Cardiac muscle cell (in vitro differentiated cells and primary cell): ENCODE data around the gene SERPINB6. TPM values are rescaled to one million over a fixed set of nuclear protein-coding genes. Genes with fewer than 3 reads are reported as not detected.
A peak's percentile ranks its signal among the peaks of the same experiment; 100 is the strongest.

Experiments used
- DNase-seq, 2 donors: peaks; one replicate each; pipeline versions ENCODE4 v3.0.0 to v3.0.0-alpha.2; 2010 to 2017; ENCODE audit warnings: low read depth in 1 of 2, low spot score in 1 of 2
- H3K27ac ChIP-seq: fragments of 200-600 bp; sonication (generic); 2 replicates; pipeline ENCODE4 v1.5.1; 2016
- H3K27me3 ChIP-seq: fragments of 200-600 bp; sonication (generic); 2 replicates; pipeline ENCODE4 v1.6.0; 2016; ENCODE audit warnings: control low read depth
- H3K36me3 ChIP-seq: fragments of 200-600 bp; sonication (generic); 2 replicates; pipeline ENCODE4 v1.5.1; 2016; ENCODE audit warnings: control low read depth
- H3K4me1 ChIP-seq: fragments of 200-600 bp; sonication (generic); 2 replicates; pipeline ENCODE4 v1.8.1; 2017; ENCODE audit warnings: low read depth, mild to moderate bottlenecking, mixed run types
- H3K4me3 ChIP-seq: fragments of 200-600 bp; sonication (generic); 2 replicates; pipeline ENCODE4 v1.5.1; 2016; ENCODE audit warnings: mild to moderate bottlenecking
- H3K9me3 ChIP-seq: fragments of 200-600 bp; sonication (generic); 2 replicates; pipeline ENCODE4 v1.5.1; 2017; ENCODE audit warnings: low read depth, mild to moderate bottlenecking, control low read depth
- CTCF ChIP-seq: IDR thresholded peaks from 2 replicates; pipeline ENCODE4 v1.5.1; 2012; ENCODE audit warnings: low read depth, mild to moderate bottlenecking, low read length
- polyA plus RNA-seq: library from polyadenylated mRNA; unstranded; fragments of >200 nt; fragmentation: Nextera tagmentation; extraction: Ambion mirVana; gene quantifications from 2 replicates; pipeline ENCODE4 v1.2.1, GENCODE V29; 2016
- total RNA-seq: library from RNA; depleted of rRNA; stranded (reverse); fragments of >200 nt; gene quantifications from 2 replicates; pipeline ENCODE4 v1.2.3, GENCODE V29; 2016

The SERPINB6 gene
- total and polyA plus RNA-seq, 2 experiments from 2014 or later: 91.8 to 122 TPM

- peaks cover 6% of the 10 kb centered on the region for H3K4me1 ChIP-seq
- DNase-seq: no peak
- no peaks in the 10 kb centered on the region for H3K27me3 ChIP-seq
- TF ChIP-seq CTCF: no peak
- H3K4me3 ChIP-seq: no peak overlapping the region
- H3K9me3 ChIP-seq: no peaks in the 10 kb centered on the region
- no peak overlapping the region for H3K27ac ChIP-seq
- no peaks in the 10 kb centered on the region for H3K36me3 ChIP-seq
Measured at GRCh38 chr6:2957696-2958330, 13.6 kb downstream of the SERPINB6 start.

- no peaks in the 10 kb centered on the region for H3K9me3 ChIP-seq
- H3K4me3 ChIP-seq: no peak overlapping the region
- H3K27ac ChIP-seq: no peak overlapping the region
- H3K27me3 ChIP-seq: no peaks in the 10 kb centered on the region
- TF ChIP-seq CTCF: no peak
- peaks cover 3% of the 10 kb centered on the region for H3K4me1 ChIP-seq
- no peak for DNase-seq
- no peaks in the 10 kb centered on the region for H3K36me3 ChIP-seq
Measured at GRCh38 chr6:2956930-2957685, 14.3 kb downstream of the SERPINB6 start.

GRCh38 chr6:2953098-2953497 lies 18.3 kb downstream of the SERPINB6 start:
- no peak for TF ChIP-seq CTCF
- Histone ChIP-seq H3K27me3 (no peaks in the 10 kb centered on the region), H3K9me3 (no peaks in the 10 kb centered on the region), H3K4me1 (peaks cover 17% of the 10 kb centered on the region), H3K4me3 (no peak overlapping the region), H3K36me3 (no peaks in the 10 kb centered on the region), H3K27ac (no peak overlapping the region)
- DNase-seq: no peak

GRCh38 chr6:2952557-2953095 lies 18.7 kb downstream of the SERPINB6 start:
- peak; percentile 100 for TF ChIP-seq CTCF
- Histone ChIP-seq H3K36me3 (no peaks in the 10 kb centered on the region), H3K9me3 (no peaks in the 10 kb centered on the region), H3K4me3 (no peak overlapping the region), H3K27ac (no peak overlapping the region), H3K27me3 (no peaks in the 10 kb centered on the region), H3K4me1 (peaks cover 17% of the 10 kb centered on the region)
- peak; percentile 67 to 92 for DNase-seq

GRCh38 chr6:2951728-2952127 lies 19.6 kb downstream of the SERPINB6 start:
- Histone ChIP-seq H3K4me3 (no peak overlapping the region), H3K9me3 (no peaks in the 10 kb centered on the region), H3K4me1 (peaks cover 24% of the 10 kb centered on the region), H3K27me3 (no peaks in the 10 kb centered on the region), H3K36me3 (no peaks in the 10 kb centered on the region), H3K27ac (no peak overlapping the region)
- TF ChIP-seq CTCF: no peak
- DNase-seq: no peak
